ENCODE data around the gene FAM234A.

DNA sequence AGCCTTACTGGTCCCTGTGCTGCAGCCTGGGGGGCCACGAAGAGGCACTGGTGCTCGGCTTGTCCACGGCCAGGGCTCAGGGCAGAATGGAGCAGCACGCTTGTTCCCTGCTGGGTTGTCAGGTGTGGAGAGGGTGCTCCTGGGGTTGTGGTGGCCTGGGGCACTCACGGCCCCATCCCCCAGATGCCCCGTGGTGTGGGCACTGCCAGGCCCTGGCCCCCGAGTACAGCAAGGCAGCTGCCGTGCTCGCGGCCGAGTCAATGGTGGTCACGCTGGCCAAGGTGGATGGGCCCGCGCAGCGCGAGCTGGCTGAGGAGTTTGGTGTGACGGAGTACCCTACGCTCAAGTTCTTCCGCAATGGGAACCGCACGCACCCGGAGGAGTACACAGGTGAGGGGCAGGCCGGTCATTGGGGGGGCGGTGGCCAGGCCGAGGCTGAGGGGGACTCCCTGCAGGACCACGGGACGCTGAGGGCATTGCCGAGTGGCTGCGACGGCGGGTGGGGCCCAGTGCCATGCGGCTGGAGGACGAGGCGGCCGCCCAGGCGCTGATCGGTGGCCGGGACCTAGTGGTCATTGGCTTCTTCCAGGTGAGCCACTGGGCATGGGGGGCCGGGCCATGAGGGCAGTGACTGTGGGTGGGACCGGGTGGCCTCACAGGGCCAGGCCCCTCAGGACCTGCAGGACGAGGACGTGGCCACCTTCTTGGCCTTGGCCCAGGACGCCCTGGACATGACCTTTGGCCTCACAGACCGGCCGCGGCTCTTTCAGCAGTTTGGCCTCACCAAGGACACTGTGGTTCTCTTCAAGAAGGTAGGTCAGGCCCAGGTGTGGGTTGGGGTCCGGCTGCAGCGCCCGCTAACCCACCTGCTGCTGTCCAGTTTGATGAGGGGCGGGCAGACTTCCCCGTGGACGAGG is 49.8 kb downstream of the FAM234A start:
- TF ChIP-seq POLR2A (IDR thresholded peaks at IDR 0.05), result no peak
- no peak for TF ChIP-seq POLR2AphosphoS5 (IDR thresholded peaks at IDR 0.05; ENCODE audit: insufficient read depth in 1 of 2, low read depth in 1 of 2)

Data from vagina (tissue), 2 donors.